Right atrium auricular region (tissue), 2 donors: ENCODE measurements around the gene ALG12. TPM values are rescaled to one million over a fixed set of nuclear protein-coding genes. Genes with fewer than 3 reads are reported as not detected.
"Not testable (repeated sequence)": the region's sequence is repeated elsewhere in the genome, so short reads cannot be mapped to it uniquely, and the experiment has no call there.

Experiments used
- DNase-seq: peaks from one replicate; pipeline ENCODE4 v3.0.0-alpha.2; 2019; ENCODE audit warnings: low spot score
- H3K27ac ChIP-seq, 2 donors: fragments of 200-600 bp; sonication (generic); 1 replicate in 1 of 2; 2 replicates in 1 of 2; pipeline ENCODE4 v1.5.1; 2016 to 2019
- H3K27me3 ChIP-seq, 2 donors: fragments of 200-600 bp; sonication (generic); one replicate each; pipeline versions ENCODE4 v1.5.1 to v1.6.0; 2017 to 2019
- H3K36me3 ChIP-seq: fragments of 200-600 bp; sonication (generic); one replicate; pipeline ENCODE4 v1.5.1; 2016
- H3K4me1 ChIP-seq, 2 donors: fragments of 200-600 bp; sonication (generic); one replicate each; pipeline versions ENCODE4 v1.5.1 to v1.6.0; 2017 to 2019
- H3K4me3 ChIP-seq, 2 donors: fragments of 200-600 bp; sonication (generic); 1 replicate in 1 of 2; 2 replicates in 1 of 2; pipeline ENCODE4 v1.5.1; 2017 to 2019; ENCODE audit warnings: mild to moderate bottlenecking in 1 of 2, moderate library complexity in 1 of 2
- H3K9me3 ChIP-seq, 2 donors: fragments of 200-600 bp; sonication (generic); one replicate each; pipeline ENCODE4 v1.5.1; 2019
- CTCF ChIP-seq, 2 donors: fragments of 200-600 bp; sonication (generic); IDR thresholded peaks; one replicate each; pipeline ENCODE4 v1.5.1; 2019; ENCODE audit warnings: antibody characterized with exemption in 2 of 2
- microRNA-seq, 2 donors: library from miRNA; unstranded; fragments of <30 nt; microRNA quantifications; one replicate each; pipeline ENCODE4, GENCODE V29; 2016 to 2017; ENCODE audit warnings: borderline number of aligned reads in 2 of 2, borderline replicate concordance in 1 of 2
- total RNA-seq, 2 donors: library from RNA; depleted of rRNA; stranded (reverse); fragments of >200 nt; gene quantifications; one replicate each; pipeline ENCODE4 v1.1.0, GENCODE V29; 2016

Gene ALG12
- total RNA-seq, 2 donors from 2014 or later: 19.7 to 19.8 TPM

- no peaks in the 10 kb centered on the region for H3K27me3 ChIP-seq
- H3K27ac ChIP-seq: no peak overlapping the region
- DNase-seq: no peak
These were observed 62.9 kb downstream of the ALG12 start for GRCh38 chr22:49855251-49855911.

GRCh38 chr22:49853981-49854831 is 64.0 kb downstream of the ALG12 start:
- Histone ChIP-seq H3K4me3 (peak overlapping the region; percentile 65 to 69), H3K9me3 (no peaks in the 10 kb centered on the region), H3K36me3 (no peaks in the 10 kb centered on the region), H3K4me1 (peaks cover 0 to 35% of the 10 kb centered on the region in 2 donors), H3K27ac (peak overlapping the region; percentile 53 to 67), H3K27me3 (peaks cover 0 to 6% of the 10 kb centered on the region in 2 donors)
- no peak for TF ChIP-seq CTCF (IDR thresholded peaks at IDR 0.05)
- no peak for DNase-seq

More at GRCh38 chr22:49855251-49855911, 62.9 kb downstream of the ALG12 start:
- Histone ChIP-seq H3K9me3 (no peaks in the 10 kb centered on the region), H3K4me1 (peaks cover 0 to 24% of the 10 kb centered on the region in 2 donors), H3K36me3 (no peaks in the 10 kb centered on the region), H3K4me3 (peak overlapping the region in 1 of 2 donors; percentile 69)
- no peak for TF ChIP-seq CTCF (IDR thresholded peaks at IDR 0.05)

- H3K4me3 ChIP-seq: peak within 1 kb of the TSS; percentile 65 to 82
- no peaks in the 10 kb centered on the region for H3K36me3 ChIP-seq
- DNase-seq: peak; percentile 94
- peaks cover 0 to 45% of the 10 kb centered on the region in 2 donors for H3K4me1 ChIP-seq
- no peak for TF ChIP-seq CTCF (IDR thresholded peaks at IDR 0.05)
- peak within 1 kb of the TSS; percentile 91 to 94 for H3K27ac ChIP-seq
- no peaks in the 10 kb centered on the region for H3K9me3 ChIP-seq
- H3K27me3 ChIP-seq: peaks cover 3 to 16% of the 10 kb centered on the region in 2 donors
These were observed 65.0 kb downstream of the ALG12 start, which contains the start of gene ZBED4 for GRCh38 chr22:49852898-49853894. TSS of gene ZBED4 (plus strand) at chr22:49853844. CDS start at chr22:49883663, 29,819 bp downstream.

- H3K27ac ChIP-seq: peak overlapping the region; percentile 91 to 94
- peaks cover 0 to 48% of the 10 kb centered on the region in 2 donors for H3K4me1 ChIP-seq
These were observed 65.7 kb downstream of the ALG12 start for GRCh38 chr22:49852568-49852897.

GRCh38 chr22:49850959-49851802 is 67.1 kb downstream of the ALG12 start:
- H3K4me3 ChIP-seq: no peak overlapping the region
- TF ChIP-seq CTCF (IDR thresholded peaks at IDR 0.05): no peak
- no peak overlapping the region for H3K27ac ChIP-seq
- no peak for DNase-seq
- peaks cover 0 to 48% of the 10 kb centered on the region in 2 donors for H3K4me1 ChIP-seq
- H3K9me3 ChIP-seq: no peaks in the 10 kb centered on the region
- H3K36me3 ChIP-seq: no peaks in the 10 kb centered on the region
- peaks cover 6 to 22% of the 10 kb centered on the region in 2 donors for H3K27me3 ChIP-seq

More at GRCh38 chr22:49852568-49852897, 65.7 kb downstream of the ALG12 start:
- H3K36me3 ChIP-seq, DNase-seq, H3K9me3 ChIP-seq: not testable (repeated sequence)
- Histone ChIP-seq H3K4me3 (peak overlapping the region; percentile 50 to 82), H3K27me3 (peaks cover 6 to 22% of the 10 kb centered on the region in 2 donors)

Small RNA genes lying within 50 kb of the gene (microRNA-seq; reads per million reads assigned to microRNA genes)
- gene MIR6821: 0 to 0.71 reads per million in 2 donors

Other genes starting within 250 kb of the ALG12 start
- gene BRD1, start 90.6 kb downstream of the ALG12 start, total RNA-seq: 10 to 100 TPM; 17.7 to 20.8 TPM
- gene ZBED4, start 64.6 kb downstream of the ALG12 start, total RNA-seq: 1 to 10 TPM; 3.7 to 6.6 TPM
- 10 to 100 TPM; 16.1 to 28.5 TPM for gene CRELD2, start 196 bp upstream of the ALG12 start, total RNA-seq
- 10 to 100 TPM; 64.5 to 66.9 TPM for gene PIM3, start 42.3 kb upstream of the ALG12 start, total RNA-seq
- gene IL17REL, start 94.3 kb upstream of the ALG12 start, total RNA-seq: not detected
- gene TTLL8, start 139.9 kb upstream of the ALG12 start, total RNA-seq: not detected
- gene MLC1, start 167.0 kb upstream of the ALG12 start, total RNA-seq: under 1 TPM in 1 of 2 donors, not detected in 1; 0.71 TPM
- 1 to 10 TPM in 1 of 2 donors, under 1 TPM in 1; 0.43 to 1.1 TPM for gene MOV10L1, start 171.6 kb upstream of the ALG12 start, total RNA-seq